GM12874 (cell line): ENCODE data around the gene PPM1N.

Experiments used
- CTCF ChIP-seq: IDR thresholded peaks from 2 replicates; pipeline ENCODE4 v1.5.1; 2011; ENCODE audit warnings: low read depth, mild to moderate bottlenecking, control low read depth, low read length, moderate library complexity; ENCODE audit not compliant: insufficient read depth

The PPM1N gene

GRCh38 chr19:45508861-45509691 is 10.8 kb downstream of the PPM1N start:
- peak; percentile 10; the same call in 1 of the 2 replicates for TF ChIP-seq CTCF

GRCh38 chr19:45509692-45510015 is 11.4 kb downstream of the PPM1N start:
- no peak for TF ChIP-seq CTCF

- no peak for TF ChIP-seq CTCF
Measured at GRCh38 chr19:45511074-45511473, 12.8 kb downstream of the PPM1N start.

GRCh38 chr19:45512881-45513483 is 14.7 kb downstream of the PPM1N start:
- TF ChIP-seq CTCF, result no peak

- no peak for TF ChIP-seq CTCF
Measured at GRCh38 chr19:45514376-45515051, 16.3 kb downstream of the PPM1N start.

- no peak for TF ChIP-seq CTCF
Measured at GRCh38 chr19:45515081-45515624, 16.9 kb downstream of the PPM1N start.

- no peak for TF ChIP-seq CTCF
Measured at GRCh38 chr19:45515807-45516401, 17.7 kb downstream of the PPM1N start.
